ENCODE results near the gene TRMT1. TPM values are rescaled to one million over a fixed set of nuclear protein-coding genes. Genes with fewer than 3 reads are reported as not detected.
A peak's percentile ranks its signal among the peaks of the same experiment; 100 is the strongest.

TRMT1 gene
- total RNA-seq, 1 experiment from 2014 or later, result 35.9 TPM

DNA sequence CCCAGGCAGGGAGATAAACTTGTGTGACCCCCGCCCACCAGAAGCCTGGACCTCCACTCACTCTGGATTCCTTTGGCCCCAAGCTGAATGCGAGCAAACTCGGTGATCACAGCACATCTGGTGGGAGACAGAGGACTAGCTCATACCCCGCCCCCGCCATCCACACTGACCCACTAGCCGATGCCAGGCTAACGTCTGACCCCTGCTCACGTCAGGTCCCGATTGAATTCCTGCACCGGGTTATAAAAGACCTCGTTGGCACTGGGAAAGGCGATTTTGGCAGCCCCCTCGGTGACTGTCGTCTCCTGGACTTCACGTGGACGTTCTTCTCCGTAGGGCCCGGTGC, 631 bp downstream of the TRMT1 start:
- H3K4me1 ChIP-seq (ENCODE audit: low read length), result peaks cover 44% of the 10 kb centered on the region
- peak overlapping the region; percentile 84 for H3K9ac ChIP-seq (ENCODE audit: low read length)
- H3K27ac ChIP-seq (ENCODE audit: low read length), result peak overlapping the region; percentile 36; the same call in 1 of the 2 replicates
- DNase-seq, result no peak
- peaks cover 21% of the 10 kb centered on the region for H4K20me1 ChIP-seq (ENCODE audit: insufficient read depth, low read depth, low read length)
- H3K36me3 ChIP-seq (ENCODE audit: insufficient read depth, low read length), result no peaks in the 10 kb centered on the region
- no peaks in the 10 kb centered on the region for H3K27me3 ChIP-seq (ENCODE audit: low read length)
- H3K79me2 ChIP-seq (ENCODE audit: low read length), result peaks cover 44% of the 10 kb centered on the region
- H3K4me3 ChIP-seq (ENCODE audit: low read length), result peak overlapping the region; percentile 97
- peak overlapping the region; percentile 91 for H3K4me2 ChIP-seq (ENCODE audit: low read depth, low read length, poor library complexity, severe bottlenecking)
- no peaks in the 10 kb centered on the region for H3K9me3 ChIP-seq (ENCODE audit: low read length)
- H3K9me2 ChIP-seq (replicated peaks; ENCODE audit: insufficient read depth, low read length), result no peaks in the 10 kb centered on the region
- peak overlapping the region; percentile 14; the same call in 1 of the 2 replicates for H2AFZ ChIP-seq (ENCODE audit: low read length)

DNA sequence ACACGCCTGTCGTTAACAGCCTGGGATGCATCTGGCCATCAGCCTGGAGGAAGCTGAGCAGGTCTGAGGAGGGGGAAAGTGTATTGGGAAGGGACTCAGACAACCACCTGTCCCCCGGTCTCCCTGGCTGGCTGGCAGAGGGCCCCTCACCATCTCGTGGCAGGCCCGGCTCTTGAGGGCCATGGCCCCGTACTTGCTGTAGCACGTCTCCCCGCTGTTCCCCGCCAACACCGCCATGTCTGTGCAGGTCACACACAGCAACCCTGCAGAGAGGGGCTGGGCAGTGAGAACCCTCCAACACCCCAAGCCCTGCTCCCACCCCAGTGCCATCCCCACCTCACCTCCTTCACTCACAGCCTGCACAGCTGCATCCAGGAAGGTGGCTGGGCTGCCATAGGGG, 4.0 kb downstream of the TRMT1 start:
- H3K36me3 ChIP-seq (ENCODE audit: insufficient read depth, low read length), result peaks cover under 1% of the 10 kb centered on the region; the same call in 1 of the 2 replicates
- H3K4me3 ChIP-seq (ENCODE audit: low read length), result no peak overlapping the region
- no peaks in the 10 kb centered on the region for H3K27me3 ChIP-seq (ENCODE audit: low read length)
- peaks cover 19% of the 10 kb centered on the region for H3K79me2 ChIP-seq (ENCODE audit: low read length)
- no peak overlapping the region for H3K9ac ChIP-seq (ENCODE audit: low read length)
- no peaks in the 10 kb centered on the region for H3K9me3 ChIP-seq (ENCODE audit: low read length)
- H4K20me1 ChIP-seq (ENCODE audit: insufficient read depth, low read depth, low read length), result no peaks in the 10 kb centered on the region
- no peaks in the 10 kb centered on the region for H3K9me2 ChIP-seq (replicated peaks; ENCODE audit: insufficient read depth, low read length)
- no peak for DNase-seq
- peaks cover 20% of the 10 kb centered on the region for H3K4me1 ChIP-seq (ENCODE audit: low read length)
- H3K4me2 ChIP-seq (ENCODE audit: low read depth, low read length, poor library complexity, severe bottlenecking), result no peak overlapping the region
- no peak overlapping the region for H2AFZ ChIP-seq (ENCODE audit: low read length)
- no peak overlapping the region for H3K27ac ChIP-seq (ENCODE audit: low read length)

DNA sequence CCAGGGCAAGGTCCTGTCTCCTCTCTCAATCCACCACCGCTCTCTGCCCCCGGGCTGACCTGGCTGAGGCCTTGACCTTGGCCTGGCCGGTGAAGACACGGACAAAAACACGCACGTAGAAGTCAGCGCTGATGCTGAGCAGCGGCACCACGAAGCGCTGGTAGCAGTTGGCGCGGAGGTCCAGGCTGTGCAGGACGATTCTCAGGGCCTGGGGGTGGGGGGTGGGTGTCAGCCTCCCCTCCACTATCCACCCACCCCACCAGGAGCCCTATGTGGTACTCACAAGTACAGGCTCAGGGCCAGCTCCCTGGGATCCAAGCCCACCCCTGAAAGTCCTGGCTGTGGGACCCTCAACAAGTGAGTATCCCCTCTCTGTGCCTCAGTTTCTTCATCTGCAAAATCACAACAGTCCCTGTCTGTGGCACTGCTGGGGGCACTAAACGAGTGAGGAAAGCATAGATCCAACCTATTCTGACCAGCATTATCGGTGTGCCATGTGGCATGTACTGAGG, 6.4 kb downstream of the TRMT1 start:
- Histone ChIP-seq H3K9me3 (ENCODE audit: low read length) (no peaks in the 10 kb centered on the region), H3K9ac (ENCODE audit: low read length) (no peak overlapping the region), H3K4me3 (ENCODE audit: low read length) (no peak overlapping the region), H4K20me1 (ENCODE audit: insufficient read depth, low read depth, low read length) (no peaks in the 10 kb centered on the region), H3K27ac (ENCODE audit: low read length) (no peak overlapping the region), H2AFZ (ENCODE audit: low read length) (no peak overlapping the region), H3K9me2 (replicated peaks; ENCODE audit: insufficient read depth, low read length) (no peaks in the 10 kb centered on the region), H3K4me1 (ENCODE audit: low read length) (peaks cover 17% of the 10 kb centered on the region), H3K4me2 (ENCODE audit: low read depth, low read length, poor library complexity, severe bottlenecking) (no peak overlapping the region), H3K27me3 (ENCODE audit: low read length) (no peaks in the 10 kb centered on the region), H3K36me3 (ENCODE audit: insufficient read depth, low read length) (peaks cover 3% of the 10 kb centered on the region; the same call in 1 of the 2 replicates), H3K79me2 (ENCODE audit: low read length) (peaks cover 9% of the 10 kb centered on the region)
- DNase-seq, result peak; percentile 35

DNA sequence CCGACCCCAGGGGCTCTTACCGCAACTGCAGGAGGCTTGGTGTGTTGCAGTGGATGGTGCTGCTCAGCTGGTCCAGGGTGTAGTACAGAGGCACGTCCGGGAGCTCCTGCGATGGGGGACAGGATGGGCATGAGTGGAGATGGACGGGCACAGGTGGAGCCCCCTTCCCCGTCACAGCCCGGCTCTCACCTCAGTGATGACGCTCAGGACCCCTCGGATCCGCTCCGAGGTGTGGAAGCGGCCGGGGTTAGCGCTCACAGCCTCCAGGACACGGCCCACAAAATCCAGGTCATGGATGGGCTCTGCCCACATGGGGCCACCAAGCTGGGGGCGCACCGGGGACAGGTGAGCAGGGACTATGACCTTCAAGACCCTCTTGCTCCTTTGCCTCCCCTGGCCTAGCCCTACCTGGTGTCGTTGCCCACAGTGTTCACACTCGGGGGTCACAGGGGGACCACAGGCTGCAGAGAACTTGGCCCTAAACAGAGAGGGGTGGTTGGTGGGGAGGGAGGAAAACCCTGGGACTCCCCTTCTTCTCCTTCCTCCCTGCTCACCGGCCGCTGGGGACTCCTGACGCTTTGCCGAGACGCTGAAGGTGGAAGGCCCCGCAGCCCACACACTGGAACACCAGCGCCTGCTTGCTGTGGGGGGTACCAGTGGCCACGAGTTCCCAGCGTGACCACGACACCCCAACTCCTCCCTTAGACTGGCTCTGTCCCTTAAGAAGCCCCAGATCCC, 7.0 kb downstream of the TRMT1 start:
- Histone ChIP-seq H3K4me3 (ENCODE audit: low read length) (no peak overlapping the region), H3K27me3 (ENCODE audit: low read length) (no peaks in the 10 kb centered on the region), H2AFZ (ENCODE audit: low read length) (no peak overlapping the region), H3K79me2 (ENCODE audit: low read length) (peaks cover 7% of the 10 kb centered on the region; the same call in 1 of the 2 replicates), H3K9me3 (ENCODE audit: low read length) (no peaks in the 10 kb centered on the region), H4K20me1 (ENCODE audit: insufficient read depth, low read depth, low read length) (no peaks in the 10 kb centered on the region), H3K36me3 (ENCODE audit: insufficient read depth, low read length) (peaks cover 3% of the 10 kb centered on the region; the same call in 1 of the 2 replicates), H3K9me2 (replicated peaks; ENCODE audit: insufficient read depth, low read length) (no peaks in the 10 kb centered on the region), H3K4me1 (ENCODE audit: low read length) (peaks cover 18% of the 10 kb centered on the region), H3K4me2 (ENCODE audit: low read depth, low read length, poor library complexity, severe bottlenecking) (no peak overlapping the region), H3K9ac (ENCODE audit: low read length) (no peak overlapping the region), H3K27ac (ENCODE audit: low read length) (no peak overlapping the region)
- DNase-seq, result no peak

DNA sequence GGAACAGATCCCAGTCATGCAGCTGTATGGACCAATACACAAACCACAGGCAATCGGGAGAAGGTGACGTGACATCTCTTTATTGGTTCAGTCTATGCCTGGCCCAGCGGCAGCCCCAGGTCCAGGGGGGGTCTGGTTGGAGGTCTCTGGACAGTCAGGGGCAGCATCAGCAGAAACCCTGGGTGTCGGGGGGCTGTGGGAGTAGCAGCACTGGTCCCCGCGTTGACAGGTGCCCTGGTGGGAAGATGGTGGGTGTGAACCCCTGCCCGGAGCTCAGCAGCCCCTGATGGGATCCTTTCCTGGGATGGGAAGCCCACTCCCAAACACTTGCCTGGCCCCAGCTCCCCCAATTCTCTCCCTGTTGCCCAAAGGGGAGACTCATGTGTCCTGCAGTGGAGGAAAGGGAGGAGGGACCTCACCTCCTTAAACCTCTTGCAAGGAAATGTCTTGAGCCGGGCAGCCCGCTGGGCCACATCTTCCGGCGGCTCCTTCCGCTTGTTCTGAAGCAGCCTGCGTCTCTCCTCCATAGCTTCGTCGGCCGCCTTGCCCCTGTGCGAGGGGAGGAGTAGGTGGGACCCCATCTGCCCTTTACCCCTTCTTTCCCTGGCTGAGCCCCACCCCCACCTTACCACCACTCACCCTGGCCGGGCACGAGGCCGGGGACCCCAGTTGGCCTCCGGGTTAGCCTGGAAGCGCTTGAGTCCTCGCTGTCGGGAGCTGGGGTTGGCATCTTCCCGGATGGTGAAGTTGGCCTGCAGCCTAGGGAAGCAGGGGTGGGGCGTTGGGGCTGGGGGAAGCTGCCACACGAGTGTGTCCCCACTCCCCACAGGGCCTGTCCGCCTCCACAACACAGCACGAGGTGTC, 11.5 kb downstream of the TRMT1 start:
- H3K4me1 ChIP-seq (ENCODE audit: low read length), result peaks cover 55% of the 10 kb centered on the region
- no peaks in the 10 kb centered on the region for H3K27me3 ChIP-seq (ENCODE audit: low read length)
- peak overlapping the region; percentile 67; the same call in 1 of the 2 replicates for H2AFZ ChIP-seq (ENCODE audit: low read length)
- H3K9me3 ChIP-seq (ENCODE audit: low read length), result no peaks in the 10 kb centered on the region
- DNase-seq, result peak; percentile 84
- H3K4me2 ChIP-seq (ENCODE audit: low read depth, low read length, poor library complexity, severe bottlenecking), result peak overlapping the region; percentile 99
- H3K9ac ChIP-seq (ENCODE audit: low read length), result peak overlapping the region; percentile 97
- H3K36me3 ChIP-seq (ENCODE audit: insufficient read depth, low read length), result peaks cover 5% of the 10 kb centered on the region
- peaks cover 18% of the 10 kb centered on the region for H3K79me2 ChIP-seq (ENCODE audit: low read length)
- peak overlapping the region; percentile 97 for H3K27ac ChIP-seq (ENCODE audit: low read length)
- H3K9me2 ChIP-seq (replicated peaks; ENCODE audit: insufficient read depth, low read length), result no peaks in the 10 kb centered on the region
- H3K4me3 ChIP-seq (ENCODE audit: low read length), result peak overlapping the region; percentile 90
- peaks cover 15% of the 10 kb centered on the region; the same call in 1 of the 2 replicates for H4K20me1 ChIP-seq (ENCODE audit: insufficient read depth, low read depth, low read length)

DNA sequence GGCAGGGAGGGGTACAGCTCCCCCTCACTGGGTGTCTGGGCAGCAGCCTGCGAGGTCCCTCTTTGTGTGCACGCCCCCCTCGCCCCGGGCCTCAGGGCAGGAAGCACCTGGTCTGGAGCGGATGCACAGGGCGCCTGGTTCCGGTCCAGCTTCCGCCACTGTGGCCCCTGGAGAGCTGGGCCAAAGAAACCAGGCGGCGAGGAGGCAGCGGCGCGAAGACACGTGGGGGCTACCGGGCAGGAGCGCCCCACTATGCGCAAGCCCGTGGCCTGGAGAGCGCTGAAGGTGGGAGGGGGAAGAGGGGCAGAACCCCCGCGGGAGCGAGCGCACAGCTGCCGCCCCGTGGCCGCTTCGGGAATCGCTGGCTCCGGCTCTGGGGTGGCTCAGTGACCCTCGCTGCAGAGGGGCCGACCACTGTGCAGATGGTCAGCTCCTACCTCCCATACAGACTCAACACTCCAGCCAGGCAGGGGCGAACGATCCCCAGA, 12.1 kb downstream of the TRMT1 start:
- Histone ChIP-seq H3K9ac (ENCODE audit: low read length) (peak overlapping the region; percentile 97), H2AFZ (ENCODE audit: low read length) (peak overlapping the region; percentile 67; the same call in 1 of the 2 replicates), H3K27ac (ENCODE audit: low read length) (peak overlapping the region; percentile 97), H3K9me2 (replicated peaks; ENCODE audit: insufficient read depth, low read length) (no peaks in the 10 kb centered on the region), H3K79me2 (ENCODE audit: low read length) (peaks cover 18% of the 10 kb centered on the region), H3K4me3 (ENCODE audit: low read length) (peak overlapping the region; percentile 90), H3K4me1 (ENCODE audit: low read length) (peaks cover 55% of the 10 kb centered on the region), H3K9me3 (ENCODE audit: low read length) (no peaks in the 10 kb centered on the region), H3K27me3 (ENCODE audit: low read length) (no peaks in the 10 kb centered on the region), H3K36me3 (ENCODE audit: insufficient read depth, low read length) (peaks cover 7% of the 10 kb centered on the region), H4K20me1 (ENCODE audit: insufficient read depth, low read depth, low read length) (peaks cover 17% of the 10 kb centered on the region; the same call in 1 of the 2 replicates), H3K4me2 (ENCODE audit: low read depth, low read length, poor library complexity, severe bottlenecking) (peak overlapping the region; percentile 99)
- peak; percentile 93 for DNase-seq

DNA sequence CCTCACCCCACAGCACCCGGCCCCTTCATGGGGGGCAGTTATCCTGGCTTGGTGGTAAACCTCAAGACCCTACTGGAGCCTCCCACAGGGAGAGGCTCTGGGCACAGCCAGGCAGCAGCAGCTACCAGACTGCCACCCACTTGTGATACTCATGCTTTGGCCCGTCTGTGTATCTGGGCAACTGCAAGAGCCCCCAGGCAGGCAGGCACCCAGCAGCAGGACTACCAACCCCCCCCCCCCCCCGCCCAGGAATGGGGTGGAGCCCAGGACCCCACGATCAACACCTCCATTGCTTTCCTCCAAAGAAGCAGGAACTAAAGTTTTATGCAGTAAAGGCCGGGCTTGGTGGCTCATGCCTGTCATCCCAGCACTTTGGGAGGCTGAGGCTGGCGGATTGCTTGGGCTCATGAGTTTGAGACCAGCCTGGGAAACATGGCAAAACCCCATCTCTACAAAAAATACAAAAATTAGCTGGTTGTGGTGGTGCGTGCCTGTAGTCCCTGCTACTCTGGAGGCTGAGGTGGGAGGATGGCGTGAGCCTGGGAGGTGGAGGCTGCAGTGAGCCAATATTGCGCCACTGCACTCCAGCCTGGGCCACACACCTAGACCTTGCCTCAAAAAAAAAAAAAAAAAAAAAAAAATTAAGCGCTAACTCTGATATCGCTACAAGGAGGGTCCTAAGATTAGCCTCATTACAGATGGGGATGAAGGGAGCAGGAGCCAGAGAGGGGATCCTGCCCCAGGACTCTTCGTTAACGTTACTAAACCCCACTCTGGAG, 12.8 kb downstream of the TRMT1 start:
- Histone ChIP-seq H3K4me3 (ENCODE audit: low read length) (peak overlapping the region; percentile 90), H3K4me1 (ENCODE audit: low read length) (peaks cover 58% of the 10 kb centered on the region), H2AFZ (ENCODE audit: low read length) (no peak overlapping the region), H3K9ac (ENCODE audit: low read length) (peak overlapping the region; percentile 97), H3K79me2 (ENCODE audit: low read length) (peaks cover 18% of the 10 kb centered on the region), H3K4me2 (ENCODE audit: low read depth, low read length, poor library complexity, severe bottlenecking) (peak overlapping the region; percentile 99), H3K27ac (ENCODE audit: low read length) (peak overlapping the region; percentile 97), H4K20me1 (ENCODE audit: insufficient read depth, low read depth, low read length) (peaks cover 17% of the 10 kb centered on the region; the same call in 1 of the 2 replicates), H3K9me3 (ENCODE audit: low read length) (no peaks in the 10 kb centered on the region), H3K27me3 (ENCODE audit: low read length) (no peaks in the 10 kb centered on the region), H3K36me3 (ENCODE audit: insufficient read depth, low read length) (peaks cover 10% of the 10 kb centered on the region), H3K9me2 (replicated peaks; ENCODE audit: insufficient read depth, low read length) (no peaks in the 10 kb centered on the region)
- peak; percentile 71 for DNase-seq

Measured in Karpas-422 (cell line).